ENCODE data around the gene ZNF470. TPM values are rescaled to one million over a fixed set of nuclear protein-coding genes. Genes with fewer than 3 reads are reported as not detected.

ZNF470 gene
- total and polyA plus RNA-seq, 9 of the 15 experiments (the other 6 are each of a cell fraction or from before 2014, with no cell fraction given) = 0.03 TPM; not detected in 8

DNA sequence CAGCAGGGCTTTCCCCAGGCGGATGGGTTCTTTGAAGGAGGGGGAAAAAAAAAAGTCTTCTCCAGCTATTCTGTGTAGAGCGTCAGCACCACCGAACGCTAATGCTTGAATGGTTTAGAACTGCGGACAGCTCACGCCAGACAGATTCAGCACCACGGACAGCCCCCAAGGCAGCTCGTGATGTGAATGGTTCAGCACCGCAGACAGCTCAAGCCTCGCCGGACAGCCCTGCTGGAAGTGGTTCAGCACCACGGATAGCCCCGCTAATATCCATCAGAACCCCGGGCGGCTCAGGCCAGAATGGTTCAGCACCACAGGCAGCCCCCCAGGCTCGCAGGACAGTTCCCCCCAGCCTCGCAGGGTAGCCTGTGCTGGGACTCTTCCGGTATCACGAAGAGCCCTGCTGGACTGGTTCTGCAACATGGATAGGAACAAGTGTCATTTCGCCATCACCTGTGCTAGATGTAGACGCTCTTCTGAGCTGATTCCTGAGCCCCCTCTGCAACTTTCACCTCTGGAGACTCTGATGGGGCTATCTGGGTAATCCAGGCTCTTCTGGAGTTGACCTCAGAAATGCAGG, 70.8 kb downstream of the ZNF470 start (continued):
- TF ChIP-seq ZBTB1 (CRISPR knock-in tag; IDR thresholded peaks at IDR 0.05; ENCODE audit: borderline replicate concordance, low read depth) (peak; percentile 58; the same call in 1 of the 2 replicates), ZNF431 (CRISPR knock-in tag; IDR thresholded peaks at IDR 0.05) (no peak), RNF2 (IDR thresholded peaks at IDR 0.05) (no peak), ZNF507 (tag; conservative IDR thresholded peaks at IDR 0.05) (no peak), HMG20B (CRISPR knock-in tag; IDR thresholded peaks at IDR 0.05) (no peak), ZNF583 (CRISPR knock-in tag; IDR thresholded peaks at IDR 0.05) (peak; percentile 68; the same call in 1 of the 2 replicates), DMBX1 (CRISPR knock-in tag; IDR thresholded peaks at IDR 0.05; ENCODE audit: borderline replicate concordance) (peak; percentile 91; the same call in 1 of the 2 replicates), TCF7 (IDR thresholded peaks at IDR 0.05; ENCODE audit: borderline replicate concordance) (no peak), TARDBP (IDR thresholded peaks at IDR 0.05) (peak; percentile 46; the same call in 1 of the 2 replicates), NCOA2 (IDR thresholded peaks at IDR 0.05; ENCODE audit: partially characterized antibody in 2 of 2) (no peak), IRF2 (CRISPR knock-in tag; IDR thresholded peaks at IDR 0.05) (peak; percentile 84; the same call in 1 of the 2 replicates), ZNF584 (CRISPR knock-in tag; IDR thresholded peaks at IDR 0.05; ENCODE audit: low read depth) (peak; percentile 71; the same call in 1 of the 2 replicates), MEF2A (IDR thresholded peaks at IDR 0.05; ENCODE audit: control insufficient read depth, low read depth, low read length) (no peak), PRPF4 (IDR thresholded peaks at IDR 0.05; ENCODE audit: insufficient read depth, low read depth, low read length, poor library complexity, severe bottlenecking) (no peak), BACH1 (tag; IDR thresholded peaks at IDR 0.05) (no peak), C11orf30 (IDR thresholded peaks at IDR 0.05; ENCODE audit: low read depth) (no peak), MAFK (IDR thresholded peaks at IDR 0.05; ENCODE audit: low read length) (no peak), SPI1 (IDR thresholded peaks at IDR 0.05; ENCODE audit: borderline replicate concordance, low read depth, low read length) (no peak), GTF2E2 (tag; IDR thresholded peaks at IDR 0.05) (no peak), CCAR2 (IDR thresholded peaks at IDR 0.05; ENCODE audit: low read depth, low read length) (no peak)
- TF ChIP-seq, protein P1, sequence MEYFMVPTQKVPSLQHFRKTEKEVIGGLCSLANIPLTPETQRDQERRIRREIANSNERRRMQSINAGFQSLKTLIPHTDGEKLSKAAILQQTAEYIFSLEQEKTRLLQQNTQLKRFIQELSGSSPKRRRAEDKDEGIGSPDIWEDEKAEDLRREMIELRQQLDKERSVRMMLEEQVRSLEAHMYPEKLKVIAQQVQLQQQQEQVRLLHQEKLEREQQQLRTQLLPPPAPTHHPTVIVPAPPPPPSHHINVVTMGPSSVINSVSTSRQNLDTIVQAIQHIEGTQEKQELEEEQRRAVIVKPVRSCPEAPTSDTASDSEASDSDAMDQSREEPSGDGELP (CRISPR knock-in tag; IDR thresholded peaks at IDR 0.05; ENCODE audit: borderline replicate concordance) = peak; percentile 81
- TF ChIP-seq, protein P2, sequence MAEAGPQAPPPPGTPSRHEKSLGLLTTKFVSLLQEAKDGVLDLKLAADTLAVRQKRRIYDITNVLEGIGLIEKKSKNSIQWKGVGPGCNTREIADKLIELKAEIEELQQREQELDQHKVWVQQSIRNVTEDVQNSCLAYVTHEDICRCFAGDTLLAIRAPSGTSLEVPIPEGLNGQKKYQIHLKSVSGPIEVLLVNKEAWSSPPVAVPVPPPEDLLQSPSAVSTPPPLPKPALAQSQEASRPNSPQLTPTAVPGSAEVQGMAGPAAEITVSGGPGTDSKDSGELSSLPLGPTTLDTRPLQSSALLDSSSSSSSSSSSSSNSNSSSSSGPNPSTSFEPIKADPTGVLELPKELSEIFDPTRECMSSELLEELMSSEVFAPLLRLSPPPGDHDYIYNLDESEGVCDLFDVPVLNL (CRISPR knock-in tag; IDR thresholded peaks at IDR 0.05; ENCODE audit: low read depth) = peak; percentile 87; the same call in 1 of the 2 replicates
- TF ChIP-seq, protein P3, sequence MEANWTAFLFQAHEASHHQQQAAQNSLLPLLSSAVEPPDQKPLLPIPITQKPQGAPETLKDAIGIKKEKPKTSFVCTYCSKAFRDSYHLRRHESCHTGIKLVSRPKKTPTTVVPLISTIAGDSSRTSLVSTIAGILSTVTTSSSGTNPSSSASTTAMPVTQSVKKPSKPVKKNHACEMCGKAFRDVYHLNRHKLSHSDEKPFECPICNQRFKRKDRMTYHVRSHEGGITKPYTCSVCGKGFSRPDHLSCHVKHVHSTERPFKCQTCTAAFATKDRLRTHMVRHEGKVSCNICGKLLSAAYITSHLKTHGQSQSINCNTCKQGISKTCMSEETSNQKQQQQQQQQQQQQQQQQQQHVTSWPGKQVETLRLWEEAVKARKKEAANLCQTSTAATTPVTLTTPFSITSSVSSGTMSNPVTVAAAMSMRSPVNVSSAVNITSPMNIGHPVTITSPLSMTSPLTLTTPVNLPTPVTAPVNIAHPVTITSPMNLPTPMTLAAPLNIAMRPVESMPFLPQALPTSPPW (CRISPR knock-in tag; IDR thresholded peaks at IDR 0.05) = no peak
- TF ChIP-seq, protein P4, sequence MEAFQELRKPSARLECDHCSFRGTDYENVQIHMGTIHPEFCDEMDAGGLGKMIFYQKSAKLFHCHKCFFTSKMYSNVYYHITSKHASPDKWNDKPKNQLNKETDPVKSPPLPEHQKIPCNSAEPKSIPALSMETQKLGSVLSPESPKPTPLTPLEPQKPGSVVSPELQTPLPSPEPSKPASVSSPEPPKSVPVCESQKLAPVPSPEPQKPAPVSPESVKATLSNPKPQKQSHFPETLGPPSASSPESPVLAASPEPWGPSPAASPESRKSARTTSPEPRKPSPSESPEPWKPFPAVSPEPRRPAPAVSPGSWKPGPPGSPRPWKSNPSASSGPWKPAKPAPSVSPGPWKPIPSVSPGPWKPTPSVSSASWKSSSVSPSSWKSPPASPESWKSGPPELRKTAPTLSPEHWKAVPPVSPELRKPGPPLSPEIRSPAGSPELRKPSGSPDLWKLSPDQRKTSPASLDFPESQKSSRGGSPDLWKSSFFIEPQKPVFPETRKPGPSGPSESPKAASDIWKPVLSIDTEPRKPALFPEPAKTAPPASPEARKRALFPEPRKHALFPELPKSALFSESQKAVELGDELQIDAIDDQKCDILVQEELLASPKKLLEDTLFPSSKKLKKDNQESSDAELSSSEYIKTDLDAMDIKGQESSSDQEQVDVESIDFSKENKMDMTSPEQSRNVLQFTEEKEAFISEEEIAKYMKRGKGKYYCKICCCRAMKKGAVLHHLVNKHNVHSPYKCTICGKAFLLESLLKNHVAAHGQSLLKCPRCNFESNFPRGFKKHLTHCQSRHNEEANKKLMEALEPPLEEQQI (IDR thresholded peaks at IDR 0.05) = 0 out of 2 replicates have a peak, but pooled peaks have one; percentile 32

Measured in K562 (cell line).